Peyer's patch (tissue), 4 donors: ENCODE measurements around the gene RNF114. TPM values are rescaled to one million over a fixed set of nuclear protein-coding genes. Genes with fewer than 3 reads are reported as not detected.
A peak's percentile ranks its signal among the peaks of the same experiment; 100 is the strongest.
"Not testable (repeated sequence)": the region's sequence is repeated elsewhere in the genome, so short reads cannot be mapped to it uniquely, and the experiment has no call there.

Experiments used
- DNase-seq, 3 donors: peaks; one replicate each; pipeline ENCODE4 v3.0.0-alpha.2; 2017 to 2019
- H3K27ac ChIP-seq, 4 donors: fragments of 200-600 bp; sonication (generic); one replicate each; pipeline ENCODE4 v1.5.1; 2016 to 2019
- H3K27me3 ChIP-seq, 2 donors: fragments of 200-600 bp; sonication (generic); one replicate each; pipeline ENCODE4 v1.5.1; 2019
- H3K36me3 ChIP-seq, 3 donors: fragments of 200-600 bp; sonication (generic); one replicate each; pipeline ENCODE4 v1.5.1; 2016 to 2019
- H3K4me1 ChIP-seq, 4 donors: fragments of 200-600 bp; sonication (generic); one replicate each; pipeline ENCODE4 v1.5.1; 2016 to 2019
- H3K4me3 ChIP-seq, 4 donors: fragments of 200-600 bp; sonication (generic); 1 replicate in 3 of 4; 2 replicates in 1 of 4; pipeline ENCODE4 v1.5.1; 2016 to 2019; ENCODE audit warnings: mild to moderate bottlenecking in 1 of 4
- H3K9me3 ChIP-seq, 4 donors: fragments of 200-600 bp; sonication (generic); one replicate each; pipeline ENCODE4 v1.5.1; 2016 to 2019; ENCODE audit warnings: mild to moderate bottlenecking in 1 of 4
- CTCF ChIP-seq, 6 experiments: fragments of 450-650 bp in 4 of 6; fragments of 200-600 bp in 2 of 6; sonication (generic) in 1 of 6; IDR thresholded peaks; one replicate each; pipeline ENCODE4 v1.5.1; 2017 to 2019; ENCODE audit warnings: antibody characterized with exemption in 6 of 6, mild to moderate bottlenecking in 3 of 6, moderate library complexity in 1 of 6
- POLR2A ChIP-seq, 2 donors: fragments of 450-650 bp; IDR thresholded peaks; one replicate each; pipeline ENCODE4 v1.5.1; 2017; ENCODE audit warnings: antibody characterized with exemption in 2 of 2, mild to moderate bottlenecking in 2 of 2, moderate library complexity in 2 of 2
- total RNA-seq, 4 donors: library from RNA; depleted of rRNA; stranded (reverse); fragments of >200 nt; gene quantifications; one replicate each; pipeline ENCODE4 v1.1.0, GENCODE V29; 2016

Gene RNF114
- total RNA-seq, 4 donors from 2014 or later, result 205 to 275 (median 259) TPM

- TF ChIP-seq CTCF (IDR thresholded peaks at IDR 0.05) (no peak), POLR2A (IDR thresholded peaks at IDR 0.05) (no peak)
- Histone ChIP-seq H3K4me1 (peaks cover 0 to 46% (median 0%) of the 10 kb centered on the region in 4 donors), H3K36me3 (peaks cover 0 to 11% (median 0%) of the 10 kb centered on the region in 3 donors), H3K27ac (no peak overlapping the region), H3K4me3 (no peak overlapping the region), H3K27me3 (no peaks in the 10 kb centered on the region), H3K9me3 (no peaks in the 10 kb centered on the region)
- no peak for DNase-seq
These were observed 43.4 kb upstream of the RNF114 start for GRCh38 chr20:49892817-49893216.

- Histone ChIP-seq H3K27ac (peak overlapping the region in 1 of 4 donors; percentile 22), H3K4me3 (no peak overlapping the region), H3K36me3 (peaks cover 0 to 7% (median 0%) of the 10 kb centered on the region in 3 donors), H3K9me3 (no peaks in the 10 kb centered on the region), H3K4me1 (peaks cover 0 to 41% (median 0%) of the 10 kb centered on the region in 4 donors), H3K27me3 (no peaks in the 10 kb centered on the region)
- no peak for DNase-seq
- TF ChIP-seq CTCF (IDR thresholded peaks at IDR 0.05), result no peak
- TF ChIP-seq POLR2A (IDR thresholded peaks at IDR 0.05), result no peak
These were observed 42.7 kb upstream of the RNF114 start for GRCh38 chr20:49893242-49894072.

GRCh38 chr20:49894073-49894470 is 42.1 kb upstream of the RNF114 start:
- Histone ChIP-seq H3K4me1 (peaks cover 0 to 36% (median 0%) of the 10 kb centered on the region in 4 donors), H3K4me3 (no peak overlapping the region), H3K27ac (peak overlapping the region in 1 of 4 donors; percentile 22), H3K36me3 (peaks cover 0 to 2% (median 0%) of the 10 kb centered on the region in 3 donors), H3K27me3 (no peaks in the 10 kb centered on the region), H3K9me3 (no peaks in the 10 kb centered on the region)
- TF ChIP-seq POLR2A (IDR thresholded peaks at IDR 0.05), result no peak
- TF ChIP-seq CTCF (IDR thresholded peaks at IDR 0.05), result no peak
- DNase-seq, result no peak

- not testable (repeated sequence) for H3K27ac ChIP-seq, H3K4me3 ChIP-seq, H3K27me3 ChIP-seq, H3K36me3 ChIP-seq, DNase-seq, H3K9me3 ChIP-seq
- H3K4me1 ChIP-seq, result peaks cover 0 to 26% (median 0%) of the 10 kb centered on the region in 4 donors
These were observed 40.6 kb upstream of the RNF114 start for GRCh38 chr20:49895474-49896093.

GRCh38 chr20:49896204-49896603 is 40.0 kb upstream of the RNF114 start:
- Histone ChIP-seq H3K27ac (no peak overlapping the region), H3K4me1 (peaks cover 0 to 20% (median 0%) of the 10 kb centered on the region in 4 donors), H3K9me3 (no peaks in the 10 kb centered on the region), H3K4me3 (no peak overlapping the region), H3K36me3 (no peaks in the 10 kb centered on the region), H3K27me3 (no peaks in the 10 kb centered on the region)
- TF ChIP-seq CTCF (IDR thresholded peaks at IDR 0.05) (no peak), POLR2A (IDR thresholded peaks at IDR 0.05) (no peak)
- DNase-seq, result no peak
